CD14-positive monocyte (primary cell): ENCODE data around the gene ADAMTS13. TPM values are rescaled to one million over a fixed set of nuclear protein-coding genes. Genes with fewer than 3 reads are reported as not detected.

Experiments
- DNase-seq, 3 donors: peaks; one replicate each; pipeline ENCODE4 v3.0.0-alpha.2; 2011 to 2022
- H2AFZ ChIP-seq: 2 replicates; pipeline ENCODE4 v1.6.0; 2012; ENCODE audit warnings: mild to moderate bottlenecking, low read depth, low read length, inconsistent platforms; ENCODE audit not compliant: insufficient read depth, poor library complexity, severe bottlenecking
- H3K27ac ChIP-seq, 2 donors: 1 replicate in 1 of 2; 2 replicates in 1 of 2; pipeline ENCODE4 v1.5.1; 2012 to 2013; ENCODE audit warnings: low read length in 2 of 2, control low read depth in 1 of 2, inconsistent platforms in 1 of 2, low read depth in 1 of 2, mild to moderate bottlenecking in 1 of 2
- H3K27me3 ChIP-seq, 2 donors: one replicate each; pipeline versions ENCODE4 v1.6.0 to v1.6.1; 2011 to 2013; ENCODE audit warnings: low read length in 2 of 2; ENCODE audit not compliant: control insufficient read depth in 2 of 2, insufficient read depth in 2 of 2
- H3K36me3 ChIP-seq, 2 donors: replicated peaks in 1 of 2; 1 replicate in 1 of 2; 2 replicates in 1 of 2; pipeline versions ENCODE4 v1.5.1 to v1.6.1; 2012 to 2013; ENCODE audit warnings: low read length in 2 of 2, control low read depth in 1 of 2, inconsistent platforms in 1 of 2, mild to moderate bottlenecking in 1 of 2; ENCODE audit not compliant: insufficient read depth in 2 of 2, control insufficient read depth in 1 of 2
- H3K4me1 ChIP-seq, 2 donors: 1 replicate in 1 of 2; 2 replicates in 1 of 2; pipeline versions ENCODE4 v1.5.1 to v1.6.1; 2012 to 2013; ENCODE audit warnings: low read length in 2 of 2, control low read depth in 1 of 2, inconsistent platforms in 1 of 2, mild to moderate bottlenecking in 1 of 2, moderate library complexity in 1 of 2; ENCODE audit not compliant: insufficient read depth in 2 of 2, control insufficient read depth in 1 of 2
- H3K4me2 ChIP-seq: replicated peaks from 2 replicates; pipeline ENCODE3; 2012; ENCODE audit warnings: low read length, moderate library complexity, mild to moderate bottlenecking; ENCODE audit not compliant: poor library complexity, severe bottlenecking; ENCODE audit errors: extremely low read depth
- H3K4me3 ChIP-seq, 3 experiments: fragments of 200-600 bp in 1 of 3; sonication (generic) in 1 of 3; replicated peaks in 1 of 3; 1 replicate in 2 of 3; 2 replicates in 1 of 3; pipeline ENCODE4 v1.5.1; 2011 to 2013; ENCODE audit warnings: low read length in 3 of 3, mild to moderate bottlenecking in 3 of 3, control low read depth in 2 of 3, low read depth in 2 of 3, inconsistent platforms in 1 of 3, moderate library complexity in 1 of 3
- H3K79me2 ChIP-seq: 2 replicates; pipeline ENCODE4 v1.6.0; 2012; ENCODE audit warnings: mild to moderate bottlenecking, control low read depth, inconsistent platforms, low read length, moderate library complexity; ENCODE audit not compliant: insufficient read depth
- H3K9ac ChIP-seq: 2 replicates; pipeline ENCODE4 v1.6.0; 2017; ENCODE audit warnings: low read length, mild to moderate bottlenecking; ENCODE audit not compliant: insufficient read depth, poor library complexity, severe bottlenecking
- H3K9me3 ChIP-seq, 2 donors: replicated peaks in 1 of 2; 1 replicate in 1 of 2; 2 replicates in 1 of 2; pipeline versions ENCODE4 v1.5.1 to v1.6.1; 2012 to 2013; ENCODE audit warnings: low read length in 2 of 2, control low read depth in 1 of 2; ENCODE audit not compliant: control insufficient read depth in 1 of 2, insufficient read depth in 1 of 2
- H4K20me1 ChIP-seq: 2 replicates; pipeline ENCODE4 v1.6.0; 2012; ENCODE audit warnings: mild to moderate bottlenecking, low read length, control low read depth, moderate library complexity; ENCODE audit not compliant: insufficient read depth
- H3K27ac Mint-ChIP-seq, 7 donors: one replicate each; pipeline ENCODE4 v1.8.0; 2020; ENCODE audit warnings: mild to moderate bottlenecking in 7 of 7, mixed read lengths in 7 of 7, moderate library complexity in 6 of 7, inconsistent platforms in 2 of 7
- H3K27me3 Mint-ChIP-seq, 3 donors: one replicate each; pipeline ENCODE4 v1.8.0; 2021 to 2022; ENCODE audit warnings: low read depth in 3 of 3, mild to moderate bottlenecking in 3 of 3, mixed read lengths in 3 of 3, moderate library complexity in 3 of 3, inconsistent platforms in 1 of 3
- H3K36me3 Mint-ChIP-seq, 2 donors: one replicate each; pipeline ENCODE4 v1.8.0; 2020; ENCODE audit warnings: mixed read lengths in 2 of 2, inconsistent platforms in 1 of 2, mild to moderate bottlenecking in 1 of 2
- H3K4me1 Mint-ChIP-seq: one replicate; pipeline ENCODE4 v1.8.0; 2020; ENCODE audit warnings: mild to moderate bottlenecking, mixed read lengths
- H3K4me3 Mint-ChIP-seq, 2 donors: one replicate each; pipeline ENCODE4 v1.8.0; 2020; ENCODE audit warnings: mild to moderate bottlenecking in 2 of 2, mixed read lengths in 2 of 2, moderate library complexity in 1 of 2
- H3K9me3 Mint-ChIP-seq, 7 donors: one replicate each; pipeline ENCODE4 v1.8.0; 2020 to 2022; ENCODE audit warnings: mixed read lengths in 7 of 7, mild to moderate bottlenecking in 6 of 7, moderate library complexity in 6 of 7, inconsistent platforms in 2 of 7
- CTCF ChIP-seq: fragments of 200-600 bp; IDR thresholded peaks from one replicate; pipeline ENCODE4 v1.8.0; 2022; ENCODE audit warnings: antibody characterized with exemption, mild to moderate bottlenecking
- WGBS: methylation state at CpG from one replicate; pipeline ENCODE4 v1.1.5; 2013; ENCODE audit warnings: missing lambda C conversion rate; ENCODE audit not compliant: insufficient coverage; 5-methylcytosine and 5-hydroxymethylcytosine counted together
- intact Hi-C, 2 donors: fragments of 100-400 bp; cut with micrococcal nuclease; formaldehyde crosslinking; loops; one replicate each; pipeline versions ENCODE4 v1.15.0 to v1.15.1; 2023
- polyA plus RNA-seq, 3 donors: library from polyadenylated mRNA; depleted of rRNA in 1 of 3; unstranded in 2 of 3; stranded (reverse) in 1 of 3; fragments of 300-500 nt in 2 of 3; fragments of >200 nt in 1 of 3; fragmentation: Illumina TruSeq in 2 of 3; gene quantifications; 1 replicate in 2 of 3; 2 replicates in 1 of 3; pipeline ENCODE4 v1.2.3, GENCODE V29; 2012 to 2021

ADAMTS13 gene
- polyA plus RNA-seq, 3 donors, result 0.77 TPM; not detected in 2

- H3K4me3 ChIP-seq, result no peak overlapping the region
- Mint-ChIP-seq H3K4me1 (peaks cover 4% of the 10 kb centered on the region), H3K36me3 (no peaks in the 10 kb centered on the region), H3K9me3 (peaks cover 0 to 7% (median 4%) of the 10 kb centered on the region in 7 donors), H3K27ac (no peak overlapping the region), H3K4me3 (no peak overlapping the region), H3K27me3 (peaks cover 16 to 23% (median 23%) of the 10 kb centered on the region in 3 donors)
- peaks cover 4 to 9% of the 10 kb centered on the region in 2 donors for H3K9me3 ChIP-seq
- H4K20me1 ChIP-seq, result no peaks in the 10 kb centered on the region
- H2AFZ ChIP-seq, result no peak overlapping the region
- H3K79me2 ChIP-seq, result no peaks in the 10 kb centered on the region
- no peak for DNase-seq
- TF ChIP-seq CTCF, result no peak
- no peaks in the 10 kb centered on the region for H3K36me3 ChIP-seq
- 97% methylated on average over 10 of the region's 11 CpGs for WGBS
- H3K4me2 ChIP-seq, result no peak overlapping the region
- peaks cover 5 to 12% of the 10 kb centered on the region in 2 donors for H3K27me3 ChIP-seq
- no peak overlapping the region for H3K9ac ChIP-seq
- intact Hi-C loops, result no loop called here
- peaks cover 5 to 8% of the 10 kb centered on the region in 2 donors for H3K4me1 ChIP-seq
- no peak overlapping the region for H3K27ac ChIP-seq
Measured at GRCh38 chr9:133433351-133433843, 11.2 kb downstream of the ADAMTS13 start.

- H3K36me3 ChIP-seq, result no peaks in the 10 kb centered on the region
- H3K9me3 Mint-ChIP-seq, result peaks cover 0 to 2% (median 0%) of the 10 kb centered on the region in 7 donors
- H3K9me3 ChIP-seq, result no peaks in the 10 kb centered on the region
- H3K27me3 ChIP-seq, result no peaks in the 10 kb centered on the region
- H3K9ac ChIP-seq, result no peak overlapping the region
- no peak overlapping the region for H3K4me3 ChIP-seq
- no peak overlapping the region for H3K4me2 ChIP-seq
- intact Hi-C loops, result no loop called here
- H4K20me1 ChIP-seq, result no peaks in the 10 kb centered on the region
- peaks cover 0 to 9% (median 3%) of the 10 kb centered on the region in 3 donors for H3K27me3 Mint-ChIP-seq
- no peak overlapping the region for H3K27ac ChIP-seq
- H3K27ac Mint-ChIP-seq, result no peak overlapping the region
- no peaks in the 10 kb centered on the region for H3K36me3 Mint-ChIP-seq
- 100% methylated on average over 3 of the region's 16 CpGs for WGBS
- no peak overlapping the region for H2AFZ ChIP-seq
- TF ChIP-seq CTCF, result no peak
- no peaks in the 10 kb centered on the region for H3K4me1 ChIP-seq
- no peaks in the 10 kb centered on the region for H3K79me2 ChIP-seq
- DNase-seq, result no peak
- H3K4me3 Mint-ChIP-seq, result no peak overlapping the region
- no peaks in the 10 kb centered on the region for H3K4me1 Mint-ChIP-seq
Measured at GRCh38 chr9:133436681-133437080, 14.5 kb downstream of the ADAMTS13 start.
